ENCODE results near the gene LRP1. TPM values are rescaled to one million over a fixed set of nuclear protein-coding genes. Genes with fewer than 3 reads are reported as not detected.

Gene LRP1
- total RNA-seq, 1 donor from 2014 or later, result 61.0 TPM

GRCh38 chr12:57240066-57240921, 112.0 kb downstream of the LRP1 start:
- no peak for TF ChIP-seq CTCF (IDR thresholded peaks at IDR 0.05; ENCODE audit: borderline replicate concordance)
- intact Hi-C loops (cut with micrococcal nuclease), result no loop called here
- peak; percentile 49 for DNase-seq
- no peaks in the 10 kb centered on the region for H3K9me3 ChIP-seq (replicated peaks)
- H3K36me3 ChIP-seq, result no peaks in the 10 kb centered on the region
- peak overlapping the region; percentile 83 for H3K27ac ChIP-seq (replicated peaks)
- peak overlapping the region; percentile 69 for H3K4me3 ChIP-seq
- H3K4me1 ChIP-seq, result peaks cover 76% of the 10 kb centered on the region
- H3K27me3 ChIP-seq (ENCODE audit: low read depth), result peaks cover 91% of the 10 kb centered on the region

GRCh38 chr12:57240926-57241401, 112.7 kb downstream of the LRP1 start:
- peaks cover 88% of the 10 kb centered on the region for H3K27me3 ChIP-seq (ENCODE audit: low read depth)
- DNase-seq, result no peak
- no peak for TF ChIP-seq CTCF (IDR thresholded peaks at IDR 0.05; ENCODE audit: borderline replicate concordance)

GRCh38 chr12:57241402-57242310, 113.4 kb downstream of the LRP1 start:
- TF ChIP-seq CTCF (IDR thresholded peaks at IDR 0.05; ENCODE audit: borderline replicate concordance), result no peak
- peaks cover 72% of the 10 kb centered on the region for H3K4me1 ChIP-seq
- H3K4me3 ChIP-seq, result no peak overlapping the region
- H3K27me3 ChIP-seq (ENCODE audit: low read depth), result peaks cover 81% of the 10 kb centered on the region
- intact Hi-C loops (cut with micrococcal nuclease), result no loop called here
- H3K27ac ChIP-seq (replicated peaks), result no peak overlapping the region
- H3K36me3 ChIP-seq, result no peaks in the 10 kb centered on the region
- DNase-seq, result no peak
- H3K9me3 ChIP-seq (replicated peaks), result no peaks in the 10 kb centered on the region

More at GRCh38 chr12:57240926-57241401, 112.7 kb downstream of the LRP1 start:
- H3K4me3 ChIP-seq, result peak overlapping the region; percentile 69
- peaks cover 72% of the 10 kb centered on the region for H3K4me1 ChIP-seq
- H3K36me3 ChIP-seq, result no peaks in the 10 kb centered on the region
- H3K9me3 ChIP-seq (replicated peaks), result no peaks in the 10 kb centered on the region
- intact Hi-C loops (cut with micrococcal nuclease), result no loop called here
- no peak overlapping the region for H3K27ac ChIP-seq (replicated peaks)

GRCh38 chr12:57242329-57242690, 114.0 kb downstream of the LRP1 start:
- no peak overlapping the region for H3K27ac ChIP-seq (replicated peaks)
- intact Hi-C loops (cut with micrococcal nuclease), result no loop called here
- no peaks in the 10 kb centered on the region for H3K9me3 ChIP-seq (replicated peaks)
- peaks cover 66% of the 10 kb centered on the region for H3K4me1 ChIP-seq
- no peak for TF ChIP-seq CTCF (IDR thresholded peaks at IDR 0.05; ENCODE audit: borderline replicate concordance)
- H3K27me3 ChIP-seq (ENCODE audit: low read depth), result peaks cover 75% of the 10 kb centered on the region
- DNase-seq, result peak; percentile 60
- H3K36me3 ChIP-seq, result no peaks in the 10 kb centered on the region
- peak overlapping the region; percentile 60 for H3K4me3 ChIP-seq

GRCh38 chr12:57242691-57243454, 114.6 kb downstream of the LRP1 start:
- peak; percentile 69 for TF ChIP-seq CTCF (IDR thresholded peaks at IDR 0.05; ENCODE audit: borderline replicate concordance)
- no peaks in the 10 kb centered on the region for H3K9me3 ChIP-seq (replicated peaks)
- intact Hi-C loops (cut with micrococcal nuclease), result no loop called here
- no peak overlapping the region for H3K27ac ChIP-seq (replicated peaks)
- H3K4me3 ChIP-seq, result peak overlapping the region; percentile 60
- peaks cover 69% of the 10 kb centered on the region for H3K27me3 ChIP-seq (ENCODE audit: low read depth)
- H3K4me1 ChIP-seq, result peaks cover 60% of the 10 kb centered on the region
- no peaks in the 10 kb centered on the region for H3K36me3 ChIP-seq
- DNase-seq, result no peak
